Brain pericyte (primary cell): ENCODE data around the gene EPAS1.

Experiments used
- DNase-seq: peaks from one replicate; pipeline ENCODE4 v3.0.0-alpha.2; 2012; ENCODE audit warnings: low read depth, low spot score

EPAS1 gene

DNA sequence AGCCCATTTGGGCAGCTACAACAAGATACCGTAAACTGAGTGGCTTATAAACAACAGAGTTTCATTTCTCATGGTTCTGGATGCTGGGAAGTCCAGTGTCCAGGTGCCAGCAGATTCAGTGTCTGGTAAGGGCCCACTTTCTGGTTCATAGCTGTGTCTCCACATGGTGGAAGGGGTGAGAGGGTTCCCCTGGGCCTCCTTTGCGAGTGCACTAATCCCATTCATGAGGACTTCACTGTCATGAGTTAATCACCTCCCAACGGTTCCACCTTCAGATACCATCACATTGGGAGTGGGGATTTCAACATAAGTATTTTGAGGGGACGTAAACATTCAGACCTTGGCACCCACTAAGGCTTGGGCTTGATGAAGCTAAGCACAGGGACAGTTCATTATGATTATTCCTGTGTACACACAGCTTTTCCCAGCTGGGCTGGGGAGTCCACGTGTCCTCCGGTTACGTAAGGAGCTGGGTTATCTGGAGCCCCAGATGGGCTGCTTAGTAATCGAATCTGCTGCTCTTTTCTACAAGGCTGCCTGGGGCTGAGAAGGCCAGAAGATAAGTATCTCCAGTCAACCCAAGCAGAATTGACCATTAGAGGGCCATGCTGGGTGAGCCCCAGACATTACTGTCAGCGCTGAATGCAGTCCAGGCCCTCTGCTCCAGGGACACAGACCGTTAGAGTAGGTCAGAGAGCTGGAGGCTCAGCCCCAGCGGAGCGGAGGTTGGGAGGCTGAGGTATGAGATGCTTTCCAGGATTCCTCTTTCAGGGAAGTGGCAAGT is 42.7 kb downstream of the EPAS1 start:
- no peak for DNase-seq

DNA sequence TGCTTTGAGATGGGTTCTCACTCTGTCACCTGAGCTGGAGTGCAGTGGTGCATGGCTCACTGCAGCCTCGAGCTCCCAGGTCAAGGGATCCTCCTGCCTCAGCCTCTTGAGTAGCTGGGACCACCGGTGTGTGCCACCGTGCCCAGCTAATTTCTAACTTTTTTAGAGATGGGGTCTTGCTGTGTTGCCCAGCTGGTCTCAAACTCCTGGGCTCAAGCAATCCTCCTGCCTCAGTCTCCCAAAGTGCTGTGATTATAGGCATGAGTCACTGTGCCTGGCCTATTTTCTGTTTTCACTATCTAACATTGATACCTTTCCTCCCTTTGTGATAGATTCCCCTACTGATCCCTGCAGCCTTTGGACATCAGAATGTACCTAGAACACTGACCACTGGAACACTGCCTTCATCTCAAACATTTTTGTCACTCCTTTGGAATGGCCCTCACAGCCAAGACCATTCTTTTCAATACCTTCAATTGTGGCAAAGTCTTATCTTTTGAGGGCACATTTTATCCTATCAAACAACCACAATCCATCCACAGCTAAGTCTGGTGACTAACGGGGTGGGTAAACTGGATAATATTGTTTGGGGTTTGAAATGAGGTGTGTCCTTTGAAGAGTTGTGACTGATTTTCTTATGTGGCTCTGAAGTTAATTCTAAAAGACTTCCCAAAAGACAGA is 43.7 kb downstream of the EPAS1 start:
- DNase-seq = no peak

DNA sequence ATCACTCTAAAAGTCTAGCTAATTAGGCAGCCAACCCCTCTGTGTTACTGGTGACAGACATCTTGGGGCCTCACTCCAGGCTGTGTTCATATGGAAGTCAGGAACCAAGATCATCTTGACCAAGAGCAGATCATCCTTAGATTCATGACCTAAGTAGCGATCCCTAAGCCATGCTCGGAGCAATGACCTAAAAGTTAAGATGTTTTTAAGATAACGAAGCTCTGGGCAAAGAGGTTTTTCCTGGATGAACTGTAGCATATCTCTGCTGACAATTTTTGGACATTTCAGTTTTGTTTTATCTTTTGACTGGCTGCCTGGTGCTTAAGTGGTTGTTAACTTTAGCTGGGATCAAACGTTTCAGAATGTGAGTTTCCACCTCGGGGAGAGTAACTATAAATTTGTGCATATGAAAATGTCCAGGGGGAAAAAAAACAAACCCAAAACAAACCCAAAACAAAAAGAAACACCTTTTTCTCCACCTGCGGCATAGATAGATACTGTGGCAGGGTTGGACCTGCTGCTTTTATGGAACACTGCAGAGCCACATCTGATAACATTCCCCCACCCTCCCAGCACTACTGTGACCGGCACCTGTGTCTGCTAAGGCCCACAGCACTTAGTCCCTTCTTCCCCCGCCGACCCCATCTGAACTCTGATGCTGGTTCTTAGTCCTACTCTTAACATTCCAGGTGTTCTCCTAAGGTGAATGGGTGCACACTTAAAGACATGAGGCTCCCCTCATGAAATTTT is 45.5 kb downstream of the EPAS1 start:
- DNase-seq = no peak

DNA sequence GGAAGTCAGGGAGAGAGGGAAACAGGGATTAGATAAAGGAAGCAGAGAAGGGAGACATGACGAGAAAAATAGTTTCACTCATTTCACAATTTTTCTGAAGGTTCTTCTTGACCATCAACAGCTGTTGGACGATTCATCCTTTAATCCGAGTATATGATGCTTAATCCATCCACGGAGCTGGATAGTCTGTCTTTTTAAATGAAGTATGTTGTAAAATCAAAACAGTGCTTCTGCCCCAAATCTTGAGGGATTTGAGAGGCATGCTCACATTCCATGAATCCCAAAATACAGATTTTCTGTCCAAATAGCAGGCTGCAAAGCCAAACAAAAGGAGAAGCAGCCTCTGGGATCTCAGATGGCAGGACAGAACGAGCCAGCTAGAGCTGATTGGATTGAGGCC is 47.5 kb downstream of the EPAS1 start:
- DNase-seq = no peak

DNA sequence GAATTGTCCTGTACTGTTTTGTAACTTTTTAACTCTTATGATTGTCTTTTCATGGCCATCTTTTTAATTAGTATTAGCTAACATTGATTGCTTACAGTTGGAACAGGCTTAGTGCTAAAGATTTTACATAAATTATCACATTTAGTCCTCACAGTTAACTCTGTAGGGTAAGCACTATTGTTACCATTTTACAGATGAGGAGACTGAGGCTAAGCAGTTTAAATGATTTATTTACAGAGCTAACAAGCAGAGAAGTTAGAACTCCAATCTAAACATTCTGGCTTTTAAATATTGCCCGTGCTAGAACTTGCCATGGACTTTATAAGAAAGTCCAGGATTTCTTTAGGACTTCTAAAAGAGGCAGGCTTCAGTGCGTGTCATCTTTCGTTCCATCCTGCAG is 48.6 kb downstream of the EPAS1 start:
- DNase-seq = no peak

DNA sequence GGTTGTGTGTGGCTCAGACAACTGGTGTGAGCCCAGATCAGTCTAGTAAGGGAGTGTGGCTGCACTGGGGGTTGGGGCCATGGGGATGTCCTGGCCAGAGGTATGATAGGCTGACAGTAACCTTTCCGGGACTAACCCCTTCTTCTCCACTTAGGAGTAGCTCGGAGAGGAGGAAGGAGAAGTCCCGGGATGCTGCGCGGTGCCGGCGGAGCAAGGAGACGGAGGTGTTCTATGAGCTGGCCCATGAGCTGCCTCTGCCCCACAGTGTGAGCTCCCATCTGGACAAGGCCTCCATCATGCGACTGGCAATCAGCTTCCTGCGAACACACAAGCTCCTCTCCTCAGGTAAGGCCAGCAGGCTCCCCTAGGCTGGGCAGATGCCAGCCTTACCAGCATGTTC is 49.5 kb downstream of the EPAS1 start:
- DNase-seq = no peak

DNA sequence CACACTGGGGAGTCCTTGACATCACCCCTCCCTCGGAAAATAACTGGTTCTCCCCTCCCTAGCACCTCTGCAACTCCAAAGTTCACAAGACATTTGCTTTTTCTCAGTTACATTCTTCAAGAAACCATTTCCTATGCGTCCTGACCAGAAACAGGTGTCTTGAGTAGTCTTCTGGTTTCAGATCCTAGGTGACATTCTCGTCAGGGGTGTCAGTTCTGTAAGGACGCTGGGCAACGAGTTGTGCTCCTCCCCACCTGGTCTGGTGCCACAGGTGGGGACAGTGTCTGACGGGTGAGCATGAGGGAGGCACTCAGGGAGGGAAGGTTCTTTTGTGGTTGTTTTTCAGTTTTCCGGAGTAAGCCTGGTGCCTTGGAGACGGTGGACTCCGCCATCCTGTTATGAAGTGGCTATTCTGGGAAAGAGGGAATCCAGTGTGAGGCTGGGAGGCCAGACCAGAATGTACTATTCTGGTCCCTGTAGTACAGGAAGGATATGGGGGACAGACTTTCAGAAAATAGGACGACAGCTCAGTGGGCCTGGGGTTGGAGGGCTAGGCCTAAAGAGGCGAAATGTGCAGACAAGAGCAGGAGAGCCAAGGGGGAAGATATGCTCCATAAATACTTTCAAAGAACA is 50.6 kb downstream of the EPAS1 start:
- no peak for DNase-seq

DNA sequence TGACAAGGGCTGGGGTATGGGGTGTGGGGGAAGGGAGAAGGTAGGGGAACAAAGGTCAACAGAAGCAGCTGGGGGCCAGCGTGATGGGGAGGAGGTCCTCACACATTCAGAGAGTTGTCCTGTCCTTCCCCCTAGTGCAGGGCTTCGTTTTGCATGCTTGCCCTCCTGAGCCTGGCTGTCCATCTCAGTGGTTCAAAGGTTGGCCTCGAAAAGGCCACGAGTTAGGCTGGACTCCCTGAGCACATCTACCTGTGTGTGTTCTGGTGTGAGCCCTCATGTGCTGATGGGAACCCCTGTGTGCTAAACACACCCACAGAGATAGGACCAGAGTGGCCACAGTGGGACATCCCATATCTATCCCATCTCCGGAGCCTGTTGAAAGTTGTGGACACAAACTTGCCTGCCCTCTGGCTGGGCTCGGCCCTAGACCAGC is 51.9 kb downstream of the EPAS1 start:
- DNase-seq = no peak

DNA sequence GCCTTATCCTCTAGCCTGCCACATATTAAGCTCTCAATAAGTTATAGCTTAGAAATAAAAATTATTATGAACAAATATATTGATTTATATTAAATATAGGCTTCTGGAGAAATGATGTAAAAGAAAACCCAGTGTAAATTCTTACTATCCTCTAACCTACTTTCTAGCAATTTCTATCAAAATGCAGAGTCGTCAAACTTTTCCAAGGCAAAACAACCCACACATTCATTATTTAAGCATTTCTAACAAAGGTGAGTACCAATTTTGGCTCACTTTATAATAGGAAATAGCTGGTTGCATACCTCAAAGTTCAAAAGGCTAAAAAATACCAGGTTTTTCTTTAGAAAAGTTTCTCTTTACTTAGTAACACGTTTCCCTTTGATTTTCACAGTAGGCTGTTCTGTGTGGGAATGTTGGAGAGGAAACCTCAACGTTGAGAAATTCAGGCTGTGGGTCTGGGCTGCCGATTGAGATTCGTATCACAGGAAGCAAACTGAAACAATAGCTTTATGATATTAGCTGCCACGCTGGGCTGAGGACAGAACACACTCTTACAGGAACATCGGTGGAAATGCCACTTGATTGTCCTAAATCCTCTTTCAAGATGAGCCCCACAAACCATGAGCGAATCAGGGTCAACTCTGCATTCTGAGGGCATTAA is 53.0 kb downstream of the EPAS1 start:
- DNase-seq = no peak

DNA sequence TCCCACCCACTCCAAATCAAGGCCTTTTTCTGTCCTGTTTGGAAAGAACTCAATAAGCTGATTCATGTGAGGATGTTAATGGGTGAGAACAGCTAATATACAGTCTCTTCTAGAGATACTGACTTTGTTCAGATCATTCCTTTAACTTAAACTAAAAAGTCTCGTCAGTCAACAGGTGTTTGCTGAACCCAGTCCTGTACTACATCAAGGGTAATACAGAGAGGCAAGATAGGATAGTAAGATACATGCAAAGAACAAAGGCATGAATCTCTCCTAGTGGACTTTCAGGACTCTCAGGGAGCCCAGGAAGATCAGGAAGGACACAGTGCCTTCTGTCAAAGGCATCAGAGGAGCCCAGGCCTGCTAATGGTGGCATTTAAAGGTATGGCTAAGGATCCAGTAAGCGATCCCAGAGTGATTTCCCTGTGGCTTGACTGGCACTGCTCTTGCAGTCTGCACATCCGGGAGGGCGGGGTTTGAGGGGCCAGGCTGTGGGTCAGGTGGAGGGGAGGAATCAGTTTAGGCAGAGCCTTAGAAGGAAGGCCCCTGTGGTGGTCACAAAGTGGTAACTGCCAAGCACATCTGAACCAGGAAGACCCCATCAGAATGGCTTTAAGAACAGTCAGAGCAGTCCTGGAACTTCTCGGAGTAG is 54.0 kb downstream of the EPAS1 start:
- DNase-seq = no peak

DNA sequence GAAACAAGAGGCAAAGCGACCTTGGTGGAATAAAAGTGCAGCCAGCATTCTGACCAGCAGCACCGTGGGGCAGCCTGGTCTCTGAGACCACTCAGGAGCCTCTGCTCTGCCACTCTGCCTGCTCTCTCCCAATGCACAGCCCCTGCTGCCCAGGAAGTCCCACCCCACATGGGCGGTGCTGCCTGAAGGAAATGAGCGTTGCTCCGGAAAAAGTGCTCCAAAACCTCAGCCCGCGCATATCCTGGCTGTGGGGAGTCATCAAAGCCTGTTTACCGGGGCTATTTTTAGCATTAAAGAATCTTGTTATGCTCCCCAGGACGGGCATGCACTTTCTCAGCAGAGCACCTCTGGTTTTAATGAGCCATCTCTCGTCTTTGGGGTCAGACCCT is 54.5 kb downstream of the EPAS1 start:
- no peak for DNase-seq

DNA sequence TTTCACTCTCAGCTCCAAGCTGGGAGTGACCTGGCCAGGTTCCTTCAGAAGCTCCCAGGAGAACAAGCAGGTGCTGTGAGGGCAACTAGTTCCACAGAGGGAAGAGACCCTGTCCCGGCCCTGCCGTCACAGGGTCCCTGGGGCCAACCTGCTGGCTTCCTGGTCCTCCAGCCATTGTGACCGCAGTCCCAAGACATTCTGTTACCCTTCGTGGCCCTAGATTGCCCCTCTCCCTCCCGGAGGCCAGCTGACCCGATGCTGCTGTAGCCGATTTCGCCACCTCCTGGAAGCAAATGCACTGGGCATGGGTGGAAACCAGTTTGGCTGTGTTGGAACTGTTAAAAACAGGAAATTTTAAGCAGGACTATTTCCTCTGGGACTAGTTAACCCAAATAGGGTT is 55.4 kb downstream of the EPAS1 start:
- no peak for DNase-seq

DNA sequence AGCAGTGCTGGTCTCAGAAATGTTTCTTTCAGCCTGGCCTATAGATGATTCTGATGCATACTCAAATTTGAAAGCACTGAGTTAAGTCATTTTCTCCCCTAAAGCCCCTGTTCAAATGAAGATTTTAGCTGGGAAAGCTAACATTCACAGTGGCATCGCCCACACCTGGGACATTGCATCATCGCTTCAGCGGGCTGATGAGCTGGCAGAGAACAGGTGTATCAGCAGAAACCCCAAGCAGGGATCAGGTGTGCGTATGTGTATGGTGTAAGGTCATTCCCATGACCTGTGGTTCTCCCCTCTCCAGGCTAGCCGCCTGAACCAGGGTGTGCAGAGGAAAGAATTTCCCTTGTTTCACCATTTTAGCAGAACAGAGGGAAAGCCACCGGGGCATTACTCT is 56.3 kb downstream of the EPAS1 start:
- no peak for DNase-seq

DNA sequence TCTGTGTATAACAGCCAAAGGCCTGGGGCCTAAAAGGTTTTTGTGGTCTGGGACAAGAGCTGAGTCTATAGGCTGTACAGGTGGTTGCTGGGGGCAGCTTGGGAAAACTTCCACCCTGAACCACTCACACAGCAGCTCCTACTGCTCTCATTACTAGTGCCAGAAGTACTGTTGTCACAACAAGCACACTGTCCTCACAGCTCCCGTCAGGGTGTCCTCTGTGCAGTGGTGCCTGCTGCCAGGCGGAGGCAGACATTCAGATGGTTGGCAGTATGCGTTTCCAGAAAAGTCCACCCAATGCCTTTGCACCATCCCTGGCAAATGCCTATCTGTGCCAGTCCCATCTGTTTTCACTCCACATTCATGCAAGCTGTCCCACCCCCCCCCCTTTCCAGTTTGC is 58.5 kb downstream of the EPAS1 start:
- DNase-seq = no peak

DNA sequence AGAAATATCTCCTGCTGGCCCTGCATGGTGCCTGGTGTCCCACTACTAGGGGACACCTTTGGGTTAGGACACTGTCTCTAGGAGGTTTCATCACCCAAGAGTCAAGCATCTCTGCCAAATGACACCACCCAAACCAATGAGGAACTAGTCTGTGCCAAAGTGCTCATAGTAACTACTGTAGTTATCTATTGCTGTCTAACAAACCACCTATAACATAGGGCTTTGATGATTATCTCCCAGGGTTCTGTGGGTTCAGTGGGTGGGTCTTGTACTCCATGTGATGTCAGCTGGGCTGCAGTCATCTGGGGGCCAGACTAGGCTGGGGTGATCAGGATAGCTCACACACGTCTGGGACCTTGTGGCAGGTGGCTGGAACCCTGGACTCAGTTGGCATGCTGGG is 59.8 kb downstream of the EPAS1 start:
- no peak for DNase-seq

DNA sequence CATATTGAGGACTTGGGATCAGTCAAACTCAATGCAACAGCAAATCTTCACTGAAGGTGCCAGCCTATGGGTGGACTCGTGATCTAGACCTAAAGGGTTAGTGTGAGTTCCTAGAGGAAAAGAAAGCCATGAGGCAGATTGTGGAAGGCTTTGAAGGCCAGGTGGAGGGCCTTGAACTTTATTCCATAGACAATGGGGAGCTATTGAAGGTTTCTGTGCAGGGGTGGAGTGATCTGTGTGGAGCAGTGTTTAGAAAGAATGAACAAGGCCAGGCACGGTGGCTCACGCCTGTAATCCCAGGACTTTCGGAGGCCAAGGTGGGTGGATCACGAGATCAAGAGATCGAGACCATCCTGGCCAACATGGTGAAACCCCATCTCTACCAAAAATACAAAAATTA is 61.5 kb downstream of the EPAS1 start:
- DNase-seq = no peak

DNA sequence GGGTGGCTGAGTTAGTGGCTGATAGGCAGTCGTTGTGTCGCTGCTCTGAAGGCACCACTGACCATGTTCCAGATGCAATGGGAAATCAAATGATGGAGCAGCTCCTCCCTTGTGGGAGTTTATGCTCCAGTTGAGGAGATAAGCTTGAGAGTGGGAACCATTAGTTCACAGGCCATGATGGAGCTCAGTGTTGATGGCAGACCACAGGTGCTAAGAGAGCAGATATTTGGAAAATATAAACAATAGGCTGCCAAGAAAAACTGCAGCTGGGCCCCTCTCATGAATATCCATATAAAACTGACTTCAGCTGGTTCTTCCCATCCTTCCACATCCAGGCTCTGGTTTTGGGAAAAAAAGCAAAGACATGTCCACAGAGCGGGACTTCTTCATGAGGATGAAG is 63.1 kb downstream of the EPAS1 start:
- DNase-seq = no peak

DNA sequence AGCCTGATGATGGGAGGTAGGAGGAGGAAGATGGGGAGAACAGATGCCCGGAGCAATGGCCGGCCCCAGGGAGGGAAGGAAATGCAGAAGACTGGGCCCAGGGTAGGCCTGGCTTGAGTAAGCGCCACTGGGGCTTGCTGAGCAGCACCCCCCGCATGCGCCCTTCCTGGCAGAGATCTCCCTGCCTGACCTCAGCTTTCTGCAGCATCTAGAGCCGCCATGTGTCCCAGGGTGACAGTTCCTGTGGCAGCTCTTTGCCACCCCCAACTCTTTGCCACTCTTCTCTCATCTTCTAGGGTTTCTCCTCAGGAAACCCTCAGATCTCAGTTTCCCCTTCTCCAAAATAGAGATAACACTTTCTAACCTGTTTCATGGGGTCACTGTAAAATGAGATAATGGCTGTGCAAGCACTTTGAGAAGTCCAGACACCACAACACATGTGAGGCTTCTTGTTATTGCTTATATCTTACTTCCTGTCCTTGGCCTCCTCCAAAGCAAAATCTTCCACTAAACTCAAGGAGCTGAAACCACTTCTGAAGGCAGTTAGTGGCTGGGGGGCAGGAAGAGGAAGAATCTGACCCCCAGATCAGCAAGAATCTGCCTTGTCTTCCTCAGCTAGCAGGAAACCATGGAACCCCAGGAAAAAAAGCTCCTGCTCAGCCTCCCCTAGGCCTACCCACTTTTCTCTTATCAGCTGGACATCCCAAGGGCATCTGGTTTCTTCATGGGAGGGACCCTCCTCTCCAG is 64.9 kb downstream of the EPAS1 start:
- DNase-seq = no peak

DNA sequence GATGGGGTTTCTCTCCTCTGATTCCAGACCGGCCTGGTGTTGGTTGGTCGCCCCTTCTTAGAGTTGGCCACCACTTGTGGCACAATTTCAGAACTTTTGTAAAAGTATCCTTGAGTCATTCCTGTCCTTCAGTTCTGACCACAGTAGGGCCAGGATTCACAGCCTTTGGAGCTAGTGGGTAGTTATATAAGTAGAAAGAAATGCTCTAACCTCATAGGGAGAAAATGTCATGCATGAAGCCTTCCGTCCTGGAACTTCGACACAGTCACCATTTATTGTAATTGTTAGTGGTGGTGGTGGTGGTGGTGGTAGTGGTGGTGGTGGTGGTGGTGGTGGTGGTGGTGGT is 65.4 kb downstream of the EPAS1 start:
- no peak for DNase-seq

DNA sequence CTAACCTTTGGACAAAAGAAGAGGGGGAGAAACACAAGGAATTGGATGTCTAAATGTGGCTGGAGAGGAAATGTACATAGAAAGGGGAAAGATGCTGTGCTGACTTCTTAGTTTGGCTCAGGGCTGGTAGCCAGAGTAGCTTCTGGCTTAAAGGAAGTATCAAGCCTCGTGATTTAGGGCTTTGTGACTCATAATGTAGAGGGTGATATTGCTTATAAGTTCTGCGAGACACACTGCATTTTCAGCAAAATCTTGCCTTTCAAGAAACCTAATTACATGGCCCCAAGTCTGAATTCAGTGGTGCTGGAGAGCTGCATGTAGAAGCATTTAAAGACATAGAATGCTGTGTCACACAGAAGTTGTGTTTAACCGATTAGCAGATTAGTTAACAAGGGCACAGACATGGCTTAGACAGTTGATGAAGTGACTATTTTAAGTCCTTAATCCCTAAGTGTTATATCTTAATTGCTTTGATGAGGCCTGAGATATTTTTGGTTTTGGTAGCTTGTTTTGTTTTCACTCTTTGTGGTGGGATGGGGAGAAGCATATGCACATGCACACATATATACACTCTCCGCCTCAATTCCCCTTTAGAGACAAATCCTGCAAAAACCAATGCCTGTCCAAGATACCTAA is 66.4 kb downstream of the EPAS1 start:
- no peak for DNase-seq
